GM12878 (cell line): ENCODE data around the gene SMIM38. TPM values are rescaled to one million over a fixed set of nuclear protein-coding genes. Genes with fewer than 3 reads are reported as not detected.

ENCODE experiments used
- ATAC-seq: fragments of 200-7000 bp; cut with Tn5 transposase; 3 replicates; pipeline ENCODE4 v1.9.1; 2020; ENCODE audit warnings: mild to moderate bottlenecking, moderate library complexity
- BruUV-seq: library from RNA; stranded (reverse); fragments of 400-500 nt; replicated peaks from 2 replicates; lab custom pipeline; 2021; lab: Mats Ljungman, UMichigan
- CTCF ChIA-PET: fragments of 300-600 bp; sonication (Branson Sonifier 250); formaldehyde crosslinking; extraction: SDS; loops from one replicate; lab custom pipeline; 2021; ENCODE audit warnings: inconsistent platforms; lab: Yijun Ruan, JAX
- POLR2A ChIA-PET: fragments of 350-600 bp; formaldehyde crosslinking; extraction: SDS; loops from one replicate; lab custom pipeline; 2021; ENCODE audit warnings: inconsistent platforms; lab: Charles Lee
- RAD21 ChIA-PET: fragments of 300-600 bp; sonication (Branson Sonifier 250); formaldehyde crosslinking; loops from one replicate; lab custom pipeline; 2023; ENCODE audit warnings: antibody characterized with exemption; ENCODE audit not compliant: unreplicated experiment; lab: Charles Lee
- SMC1A ChIA-PET: fragments of 300-600 bp; sonication (Branson Sonifier 250); formaldehyde crosslinking; loops from one replicate; lab custom pipeline; 2023; ENCODE audit not compliant: unreplicated experiment, uncharacterized antibody; lab: Charles Lee
- DNase-seq: peaks from one replicate; pipeline ENCODE4 v3.0.0-alpha.2; 2011; ENCODE audit warnings: low read depth, low spot score
- FAIRE-seq: peaks from 3 replicates; lab custom pipeline; 2011; peaks lifted over from hg19 to GRCh38; lab: Jason Lieb, UNC
- H2AFZ ChIP-seq: 2 replicates; pipeline ENCODE4 v1.6.0; 2011; ENCODE audit warnings: low read depth, low read length, control low read depth; ENCODE audit not compliant: control insufficient read depth
- H3K27ac ChIP-seq: 2 replicates; pipeline ENCODE4 v1.5.1; 2011; ENCODE audit warnings: control low read depth; ENCODE audit not compliant: control insufficient read depth, insufficient read depth
- H3K27me3 ChIP-seq, 2 experiments: replicated peaks in 1 of 2; 2 replicates each; pipeline versions ENCODE4 v1.6.0 to v1.6.1; 2011; ENCODE audit warnings: low read length in 1 of 2; ENCODE audit not compliant: control insufficient read depth in 2 of 2, insufficient read depth in 2 of 2
- H3K36me3 ChIP-seq, 2 experiments: 2 replicates each; pipeline ENCODE4 v1.5.1; 2011; ENCODE audit warnings: low read length in 1 of 2; ENCODE audit not compliant: control insufficient read depth in 2 of 2, insufficient read depth in 2 of 2
- H3K4me1 ChIP-seq: 2 replicates; pipeline ENCODE4 v1.6.1; 2011; ENCODE audit warnings: mild to moderate bottlenecking, low read length, moderate library complexity, mixed read lengths; ENCODE audit not compliant: control insufficient read depth, insufficient read depth
- H3K4me2 ChIP-seq: 2 replicates; pipeline ENCODE4 v1.6.0; 2011; ENCODE audit warnings: control low read depth; ENCODE audit not compliant: control insufficient read depth, insufficient read depth
- H3K4me3 ChIP-seq: fragments of 200-600 bp; sonication (generic); 2 replicates; pipeline ENCODE4 v1.5.1; 2016
- H3K79me2 ChIP-seq: 2 replicates; pipeline ENCODE4 v1.6.0; 2011; ENCODE audit warnings: low read length; ENCODE audit not compliant: control insufficient read depth, insufficient read depth
- H3K9ac ChIP-seq: 2 replicates; pipeline ENCODE4 v1.8.0; 2011; ENCODE audit warnings: low read length, control low read depth, mixed read lengths; ENCODE audit not compliant: control insufficient read depth, insufficient read depth
- H3K9me3 ChIP-seq: replicated peaks from 3 replicates; pipeline ENCODE4 v1.5.1; 2011; ENCODE audit warnings: mild to moderate bottlenecking, low read length; ENCODE audit not compliant: control insufficient read depth, insufficient read depth
- H4K20me1 ChIP-seq: 2 replicates; pipeline ENCODE4 v1.6.0; 2011; ENCODE audit not compliant: control insufficient read depth, insufficient read depth
- BHLHE40 ChIP-seq, 2 experiments: fragments of 450-650 bp in 1 of 2; IDR thresholded peaks; 2 replicates each; pipeline ENCODE4 v1.6.1; 2011 to 2017; ENCODE audit warnings: low read depth in 2 of 2, borderline replicate concordance in 1 of 2, improper control_type of control experiment in 1 of 2, low read length in 1 of 2, mild to moderate bottlenecking in 1 of 2
- GABPA ChIP-seq: IDR thresholded peaks from 2 replicates; pipeline ENCODE4 v1.6.1; 2014; ENCODE audit warnings: antibody characterized with exemption, low read depth, mild to moderate bottlenecking, inconsistent platforms
- IRF4 ChIP-seq: IDR thresholded peaks from 2 replicates; pipeline ENCODE4 v1.6.1; 2011; ENCODE audit warnings: low read depth, low read length
- JUND ChIP-seq: IDR thresholded peaks from 2 replicates; pipeline ENCODE4 v1.6.1; 2012; ENCODE audit warnings: low read depth, mild to moderate bottlenecking, low read length, improper control_type of control experiment, moderate library complexity
- PML ChIP-seq: IDR thresholded peaks from 2 replicates; pipeline ENCODE4 v1.6.1; 2012; ENCODE audit warnings: low read length, inconsistent platforms
- POLR2AphosphoS2 ChIP-seq: IDR thresholded peaks from 2 replicates; pipeline ENCODE4 v1.6.1; 2011; ENCODE audit warnings: low read depth, mild to moderate bottlenecking, low read length, improper control_type of control experiment, moderate library complexity
- RUNX3 ChIP-seq: IDR thresholded peaks from 2 replicates; pipeline ENCODE4 v1.6.1; 2012; ENCODE audit warnings: low read length, inconsistent platforms
- WGBS: methylation state at CpG from one replicate; pipeline ENCODE4 v1.1.6; 2016; ENCODE audit warnings: low lambda C conversion rate; ENCODE audit not compliant: insufficient replicate concordance, insufficient coverage; ENCODE audit errors: missing lambda C conversion rate; 5-methylcytosine and 5-hydroxymethylcytosine counted together
- in situ Hi-C: fragments of 300-500 bp; cut with MboI; formaldehyde crosslinking; loops from 9 replicates; pipeline ENCODE4 v1.14.3; 2018; ENCODE audit warnings: mixed read lengths
- intact Hi-C: fragments of 100-400 bp; cut with micrococcal nuclease; formaldehyde crosslinking; loops from one replicate; pipeline ENCODE4 v1.14.2; 2022; ENCODE audit not compliant: unreplicated experiment
- polyA plus RNA-seq, 11 experiments: library from polyadenylated mRNA; depleted of rRNA in 4 of 11; unstranded in 6 of 11; stranded (reverse) in 5 of 11; fragments of >200 nt; fragmentation: Nextera tagmentation in 4 of 11; fragmentation: Illumina TruSeq in 1 of 11; extraction: Ambion mirVana in 4 of 11; extraction: Trizol in 1 of 11; gene quantifications; 1 replicate in 1 of 11; 2 replicates in 10 of 11; pipeline versions ENCODE4 v1.2.1 to v1.2.3, GENCODE V29; 2011 to 2016; ENCODE audit warnings: inconsistent platforms in 2 of 11, missing spikeins in 2 of 11, low read depth in 1 of 11
- total RNA-seq, 4 experiments: library from RNA; depleted of rRNA in 3 of 4; stranded (reverse); fragments of >200 nt in 3 of 4; fragmentation: Illumina TruSeq in 1 of 4; extraction: Trizol in 1 of 4; gene quantifications; 2 replicates each; pipeline versions ENCODE4 v1.2.1 to v1.2.3, GENCODE V29; 2013 to 2021
- TF ChIP-seq, protein P1 (sequence below): IDR thresholded peaks from 2 replicates; pipeline ENCODE4 v1.6.1; 2011; ENCODE audit warnings: low read depth, low read length, improper control_type of control experiment, borderline replicate concordance
- TF ChIP-seq, protein P2 (sequence below): IDR thresholded peaks from 2 replicates; pipeline ENCODE4 v1.6.1; 2012; ENCODE audit warnings: low read depth, low read length, improper control_type of control experiment

SMIM38 gene
- total and polyA plus RNA-seq, 10 of the 15 experiments (the other 5 are each of a cell fraction or from before 2014, with no cell fraction given), result 0.15 to 5.0 (median 2.1) TPM; not detected in 1

GRCh38 chr11:69113646-69114340 is 41.9 kb upstream of the SMIM38 start:
- SMC1A ChIA-PET, result interaction anchor here (1.3 kb wide), 1 partner anchor 14 kb away, joined by 4 read pairs; no protein-coding TSS in a partner anchor
- no peak overlapping the region for H3K4me2 ChIP-seq
- no peak overlapping the region for H2AFZ ChIP-seq
- no peak overlapping the region for H3K27ac ChIP-seq
- H3K4me3 ChIP-seq, result no peak overlapping the region
- TF ChIP-seq GABPA, result no peak
- no peaks in the 10 kb centered on the region for H3K4me1 ChIP-seq
- BruUV-seq, result no TSS peak
- intact Hi-C loops, result no loop called here
- in situ Hi-C loops, result no loop called here
- RAD21 ChIA-PET, result interaction anchor here (0.7 kb wide), 1 partner anchor 501 kb away, joined by 3 read pairs; no protein-coding TSS in a partner anchor
- FAIRE-seq, result no peak
- H3K36me3 ChIP-seq, result no peaks in the 10 kb centered on the region
- WGBS, result 51% methylated on average over 19 of the region's 22 CpGs
- H4K20me1 ChIP-seq, result no peaks in the 10 kb centered on the region
- H3K27me3 ChIP-seq, result no peaks in the 10 kb centered on the region; a peak in 1 of 4 replicates
- CTCF ChIA-PET, result interaction anchor here (0.6 kb wide), 1 partner anchor 529 kb away, joined by 3 read pairs; no protein-coding TSS in a partner anchor
- H3K9me3 ChIP-seq, result no peaks in the 10 kb centered on the region; the same call in 2 of the 3 replicates
- ATAC-seq, result no peak
- H3K9ac ChIP-seq, result no peak overlapping the region
- DNase-seq, result no peak
- no peaks in the 10 kb centered on the region for H3K79me2 ChIP-seq
- POLR2A ChIA-PET, result no interaction called here

- whole genome bisulfite sequencing, result 49% methylated on average over 6 of the region's 6 CpGs
- ATAC-seq (no peak), DNase-seq (no peak), FAIRE-seq (no peak)
- no TSS peak for BruUV-seq
- H4K20me1 ChIP-seq, result no peaks in the 10 kb centered on the region
- H3K36me3 ChIP-seq, result no peaks in the 10 kb centered on the region
- H3K4me3 ChIP-seq, result no peak overlapping the region
- no peaks in the 10 kb centered on the region; a peak in 1 of 4 replicates for H3K27me3 ChIP-seq
- RAD21 ChIA-PET, result interaction anchor here (0.7 kb wide), 1 partner anchor 502 kb away, joined by 3 read pairs; no protein-coding TSS in a partner anchor
- in situ Hi-C loops, result no loop called here
- no peak overlapping the region for H3K4me2 ChIP-seq
- no peaks in the 10 kb centered on the region for H3K79me2 ChIP-seq
- H3K27ac ChIP-seq, result no peak overlapping the region
- SMC1A ChIA-PET, result interaction anchor here (1.3 kb wide), 1 partner anchor 15 kb away, joined by 4 read pairs; no protein-coding TSS in a partner anchor
- no peak for TF ChIP-seq POLR2AphosphoS2
- TF ChIP-seq RUNX3, result no peak
- no peak for TF ChIP-seq IRF4
- no peak for TF ChIP-seq BHLHE40 (IDR thresholded peaks at IDR 0.05; ENCODE audit: borderline replicate concordance in 1 of 2, low read depth in 2 of 2, low read length in 1 of 2)
- TF ChIP-seq, protein P1, sequence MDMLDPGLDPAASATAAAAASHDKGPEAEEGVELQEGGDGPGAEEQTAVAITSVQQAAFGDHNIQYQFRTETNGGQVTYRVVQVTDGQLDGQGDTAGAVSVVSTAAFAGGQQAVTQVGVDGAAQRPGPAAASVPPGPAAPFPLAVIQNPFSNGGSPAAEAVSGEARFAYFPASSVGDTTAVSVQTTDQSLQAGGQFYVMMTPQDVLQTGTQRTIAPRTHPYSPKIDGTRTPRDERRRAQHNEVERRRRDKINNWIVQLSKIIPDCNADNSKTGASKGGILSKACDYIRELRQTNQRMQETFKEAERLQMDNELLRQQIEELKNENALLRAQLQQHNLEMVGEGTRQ, result no peak
- TF ChIP-seq, protein P2, sequence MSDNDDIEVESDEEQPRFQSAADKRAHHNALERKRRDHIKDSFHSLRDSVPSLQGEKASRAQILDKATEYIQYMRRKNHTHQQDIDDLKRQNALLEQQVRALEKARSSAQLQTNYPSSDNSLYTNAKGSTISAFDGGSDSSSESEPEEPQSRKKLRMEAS, result no peak
- TF ChIP-seq PML, result no peak
- no peak for TF ChIP-seq JUND
- intact Hi-C loops, result no loop called here
- POLR2A ChIA-PET, result no interaction called here
- H2AFZ ChIP-seq, result no peak overlapping the region
- H3K9ac ChIP-seq, result no peak overlapping the region
- CTCF ChIA-PET, result interaction anchor here (0.6 kb wide), 1 partner anchor 528 kb away, joined by 3 read pairs; no protein-coding TSS in a partner anchor
- no peaks in the 10 kb centered on the region for H3K4me1 ChIP-seq
- H3K9me3 ChIP-seq, result no peaks in the 10 kb centered on the region; the same call in 2 of the 3 replicates
Observed at GRCh38 chr11:69114362-69114761, 41.4 kb upstream of the SMIM38 start.
